ENCODE data around the gene UBLCP1.

Gene UBLCP1

GRCh38 chr5:159316519-159317383 is 53.7 kb downstream of the UBLCP1 start:
- no peak for DNase-seq

GRCh38 chr5:159317849-159318248 is 54.8 kb downstream of the UBLCP1 start:
- no peak for DNase-seq

DNA sequence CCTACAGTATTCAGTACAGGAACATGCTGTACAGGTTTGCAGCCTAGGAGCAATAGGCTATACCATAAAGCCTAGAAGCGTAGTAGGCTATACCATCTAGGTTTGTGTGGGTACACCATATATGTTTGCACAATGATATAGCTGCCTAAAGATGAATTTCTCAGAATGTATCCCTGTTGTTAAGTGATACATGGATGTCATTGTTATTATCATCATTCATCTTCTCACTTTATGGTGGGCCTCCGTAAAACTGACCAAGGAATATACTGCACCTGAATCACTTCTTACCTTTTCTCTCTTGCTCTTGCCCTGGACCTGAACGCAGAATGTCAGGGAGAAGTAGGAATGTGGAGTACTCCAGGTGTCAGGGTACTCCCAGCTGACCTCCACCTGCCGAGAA is 55.4 kb downstream of the UBLCP1 start:
- no peak for DNase-seq

GRCh38 chr5:159319363-159319762 is 56.3 kb downstream of the UBLCP1 start:
- DNase-seq: no peak

GRCh38 chr5:159319832-159320231 is 56.7 kb downstream of the UBLCP1 start:
- no peak for DNase-seq

DNA sequence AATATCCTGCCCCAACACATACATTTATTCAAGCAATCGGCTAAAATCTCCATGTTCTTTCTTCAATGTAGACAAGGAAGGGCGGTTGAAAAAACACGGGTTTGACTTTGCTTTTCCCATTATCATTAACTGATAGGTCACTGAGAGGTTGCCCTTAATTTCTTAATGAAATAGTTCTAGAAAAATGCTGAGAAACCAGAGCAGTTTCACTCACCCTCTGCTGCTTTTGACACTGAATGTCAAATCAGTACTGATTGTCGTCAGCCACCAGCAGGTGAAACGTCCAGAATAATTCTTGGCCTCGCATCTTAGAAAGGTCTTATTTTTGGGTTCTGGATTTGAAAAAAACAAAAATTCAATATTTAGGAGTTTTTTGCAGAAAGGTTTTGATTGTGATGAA is 59.1 kb downstream of the UBLCP1 start:
- DNase-seq: no peak

GRCh38 chr5:159324102-159324755 is 61.1 kb downstream of the UBLCP1 start:
- no peak for DNase-seq

DNA sequence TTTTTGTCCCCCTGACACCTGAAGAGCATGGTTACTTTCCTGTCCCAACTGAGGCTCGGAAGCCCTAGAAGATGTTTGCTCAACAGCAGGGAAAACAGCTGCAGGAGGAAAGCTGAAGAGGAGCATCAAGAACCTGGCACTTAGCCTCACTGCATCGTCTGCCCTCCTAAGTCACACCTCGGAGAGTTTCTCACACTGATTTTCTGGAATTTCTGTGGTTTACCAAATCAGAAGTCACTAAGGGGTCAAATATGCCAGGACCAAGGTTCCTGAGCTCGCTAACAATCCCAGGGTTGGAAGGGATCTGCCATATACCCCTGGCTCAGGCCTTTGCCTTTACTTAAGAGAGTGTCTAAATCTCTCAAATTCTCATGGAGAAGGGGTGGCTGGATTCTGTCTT is 61.9 kb downstream of the UBLCP1 start:
- no peak for DNase-seq

DNA sequence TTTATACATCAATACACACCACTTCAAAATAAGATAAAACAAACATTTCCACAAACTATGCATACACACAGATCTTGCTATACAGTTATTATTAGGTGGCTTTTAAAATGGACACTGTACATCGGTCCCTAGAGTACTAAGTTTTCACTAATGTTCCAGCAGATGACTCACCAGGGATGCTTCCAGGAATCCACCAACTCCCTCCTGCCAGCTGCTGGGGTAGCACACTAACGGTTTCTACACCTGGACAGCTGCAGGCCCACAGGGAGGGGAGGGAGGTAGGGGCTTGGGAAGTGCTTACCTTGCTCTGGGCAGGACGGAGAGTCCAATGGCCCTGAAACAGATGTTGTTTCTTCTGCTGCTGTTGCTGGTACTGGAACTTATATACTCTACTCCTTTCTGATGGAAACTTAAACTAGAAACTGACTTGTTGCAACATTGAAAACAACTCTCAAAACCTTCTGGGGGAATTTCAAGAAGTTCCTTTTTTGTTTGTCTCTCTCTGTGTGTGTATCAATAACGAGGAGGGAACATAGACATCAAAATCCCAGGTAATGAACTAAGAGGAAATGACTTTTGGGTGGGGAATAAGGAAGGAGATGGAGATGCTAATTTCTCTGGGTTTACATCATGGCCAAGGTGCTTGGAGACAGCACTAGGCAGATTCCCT is 67.2 kb downstream of the UBLCP1 start, which contains the start of gene IL12B:
Gene IL12B (minus strand): TSS at position 357 of the 670 bp plus-strand sequence. CDS start 3,705 bp downstream, outside the sequence.
- DNase-seq: no peak

DNA sequence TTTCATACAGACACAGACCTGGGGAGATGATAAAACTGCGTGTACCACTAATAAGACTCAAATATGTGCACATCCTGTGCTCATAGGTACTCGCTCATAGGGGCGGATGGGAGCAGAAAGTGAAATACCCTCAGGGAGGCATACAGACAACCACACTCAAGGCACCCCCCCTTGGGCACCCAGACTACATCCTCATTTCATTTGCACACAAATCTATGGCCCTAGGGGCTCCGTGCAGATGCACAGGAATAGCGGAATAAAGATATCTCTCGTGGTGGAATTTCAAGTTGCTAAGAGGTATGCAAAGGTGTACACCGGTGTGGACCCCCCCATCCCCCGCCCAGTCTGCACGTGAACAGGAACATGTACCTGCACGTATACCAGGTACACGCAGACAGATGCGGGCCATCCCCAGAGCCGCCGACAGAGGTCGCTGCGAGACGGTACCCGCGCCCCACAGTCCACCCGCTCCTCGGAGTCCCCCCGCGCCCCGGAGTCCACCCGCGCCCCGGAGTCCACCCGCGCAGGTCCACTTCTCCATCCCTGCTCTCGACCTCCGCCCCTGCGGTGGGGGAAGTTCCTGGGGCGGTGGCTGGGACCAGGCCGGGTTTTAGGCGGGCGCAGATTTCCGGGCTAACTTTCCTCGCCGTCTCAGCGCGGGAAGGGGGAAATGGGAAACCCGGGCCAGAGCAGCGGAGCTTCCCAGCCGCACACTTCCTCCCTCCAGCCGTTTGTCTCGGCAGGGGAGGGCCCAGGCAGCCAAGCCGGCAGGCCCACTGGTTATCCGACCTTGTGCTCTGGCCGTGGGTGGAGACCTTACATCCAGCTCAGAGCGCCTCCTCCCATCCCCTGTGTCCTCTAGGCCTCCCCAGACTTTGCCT is 68.2 kb downstream of the UBLCP1 start:
- DNase-seq: no peak

DNA sequence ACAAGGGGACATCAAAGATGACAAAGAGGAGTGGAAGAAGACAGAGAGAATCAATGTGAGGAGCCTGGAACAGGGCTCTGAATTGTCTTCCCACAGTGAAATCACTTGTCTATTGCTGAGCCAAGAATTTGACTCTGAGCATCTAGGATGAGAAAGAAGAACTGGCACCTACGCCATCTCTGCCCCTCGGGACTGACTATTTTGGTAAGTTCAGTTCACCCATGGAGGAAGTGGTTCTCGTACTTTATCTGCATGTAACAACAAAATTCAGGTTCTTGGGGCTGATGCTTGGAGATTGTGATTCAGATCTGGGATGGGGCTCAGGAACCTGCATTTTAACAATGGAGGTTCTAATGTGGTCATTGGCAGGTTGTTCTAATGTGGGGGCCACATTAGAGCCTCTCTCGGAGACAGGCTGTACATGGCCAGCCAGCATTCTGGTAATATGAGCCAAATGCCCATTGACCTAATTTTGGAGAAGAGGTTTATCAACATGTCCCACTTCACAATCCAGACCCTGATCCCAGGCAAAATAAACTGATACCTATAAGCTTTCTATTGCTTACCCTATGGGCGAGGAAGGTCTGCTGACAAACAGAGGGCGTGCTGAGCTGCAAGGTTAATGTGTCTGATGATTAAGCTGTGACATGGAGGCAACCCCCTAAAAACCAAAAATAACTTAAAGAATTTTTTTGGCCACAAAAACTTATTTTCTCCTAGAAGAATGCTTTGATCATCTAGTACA is 69.9 kb downstream of the UBLCP1 start:
- DNase-seq: no peak

DNA sequence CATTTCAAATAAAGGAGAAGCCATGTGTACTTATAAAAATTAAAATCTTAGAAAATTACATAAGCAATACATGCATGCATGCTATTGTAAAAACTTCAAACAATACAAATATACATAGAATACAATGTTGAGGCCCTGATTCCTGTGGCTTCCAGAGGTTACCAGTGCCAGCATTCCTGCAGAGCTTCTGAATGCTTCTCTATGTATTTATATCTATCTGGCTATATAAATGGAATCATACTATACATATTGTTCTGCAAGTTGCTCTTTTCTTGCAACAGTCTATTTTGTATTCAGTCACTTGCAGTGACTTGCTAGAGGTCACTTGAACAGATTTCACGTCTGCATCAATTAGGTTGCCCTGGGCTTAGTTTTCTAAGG is 70.4 kb downstream of the UBLCP1 start:
- no peak for DNase-seq
